Peyer's patch (tissue), 4 donors: ENCODE measurements around the gene NGDN. TPM values are rescaled to one million over a fixed set of nuclear protein-coding genes. Genes with fewer than 3 reads are reported as not detected.

Experiments
- DNase-seq, 3 donors: peaks; one replicate each; pipeline ENCODE4 v3.0.0-alpha.2; 2017 to 2019
- H3K27ac ChIP-seq, 4 donors: fragments of 200-600 bp; sonication (generic); one replicate each; pipeline ENCODE4 v1.5.1; 2016 to 2019
- H3K27me3 ChIP-seq, 2 donors: fragments of 200-600 bp; sonication (generic); one replicate each; pipeline ENCODE4 v1.5.1; 2019
- H3K36me3 ChIP-seq, 3 donors: fragments of 200-600 bp; sonication (generic); one replicate each; pipeline ENCODE4 v1.5.1; 2016 to 2019
- H3K4me1 ChIP-seq, 4 donors: fragments of 200-600 bp; sonication (generic); one replicate each; pipeline ENCODE4 v1.5.1; 2016 to 2019
- H3K4me3 ChIP-seq, 4 donors: fragments of 200-600 bp; sonication (generic); 1 replicate in 3 of 4; 2 replicates in 1 of 4; pipeline ENCODE4 v1.5.1; 2016 to 2019; ENCODE audit warnings: mild to moderate bottlenecking in 1 of 4
- H3K9me3 ChIP-seq, 4 donors: fragments of 200-600 bp; sonication (generic); one replicate each; pipeline ENCODE4 v1.5.1; 2016 to 2019; ENCODE audit warnings: mild to moderate bottlenecking in 1 of 4
- CTCF ChIP-seq, 6 experiments: fragments of 450-650 bp in 4 of 6; fragments of 200-600 bp in 2 of 6; sonication (generic) in 1 of 6; IDR thresholded peaks; one replicate each; pipeline ENCODE4 v1.5.1; 2017 to 2019; ENCODE audit warnings: antibody characterized with exemption in 6 of 6, mild to moderate bottlenecking in 3 of 6, moderate library complexity in 1 of 6
- POLR2A ChIP-seq, 2 donors: fragments of 450-650 bp; IDR thresholded peaks; one replicate each; pipeline ENCODE4 v1.5.1; 2017; ENCODE audit warnings: antibody characterized with exemption in 2 of 2, mild to moderate bottlenecking in 2 of 2, moderate library complexity in 2 of 2
- total RNA-seq, 4 donors: library from RNA; depleted of rRNA; stranded (reverse); fragments of >200 nt; gene quantifications; one replicate each; pipeline ENCODE4 v1.1.0, GENCODE V29; 2016

Gene NGDN
- total RNA-seq, 4 donors from 2014 or later, result 25.5 to 61.9 (median 35.4) TPM

- Histone ChIP-seq H3K27ac (no peak overlapping the region), H3K4me3 (no peak overlapping the region)
- TF ChIP-seq POLR2A (IDR thresholded peaks at IDR 0.05) (no peak), CTCF (IDR thresholded peaks at IDR 0.05) (no peak)
These were observed 49.2 kb downstream of the NGDN start for GRCh38 chr14:23518709-23519108.

GRCh38 chr14:23520899-23521533 is 51.5 kb downstream of the NGDN start:
- TF ChIP-seq CTCF (IDR thresholded peaks at IDR 0.05), result no peak
- no peak for TF ChIP-seq POLR2A (IDR thresholded peaks at IDR 0.05)
- H3K27me3 ChIP-seq, result no peaks in the 10 kb centered on the region

More at GRCh38 chr14:23518709-23519108, 49.2 kb downstream of the NGDN start:
- Histone ChIP-seq H3K9me3 (no peaks in the 10 kb centered on the region), H3K27me3 (no peaks in the 10 kb centered on the region), H3K4me1 (no peaks in the 10 kb centered on the region), H3K36me3 (no peaks in the 10 kb centered on the region)
- no peak for DNase-seq

GRCh38 chr14:23521785-23522640 is 52.5 kb downstream of the NGDN start:
- Histone ChIP-seq H3K27me3 (no peaks in the 10 kb centered on the region), H3K36me3 (no peaks in the 10 kb centered on the region), H3K27ac (no peak overlapping the region), H3K9me3 (no peaks in the 10 kb centered on the region), H3K4me3 (no peak overlapping the region), H3K4me1 (no peaks in the 10 kb centered on the region)
- no peak for DNase-seq
- TF ChIP-seq POLR2A (IDR thresholded peaks at IDR 0.05) (no peak), CTCF (IDR thresholded peaks at IDR 0.05) (no peak)

More at GRCh38 chr14:23520899-23521533, 51.5 kb downstream of the NGDN start:
- DNase-seq, result no peak
- Histone ChIP-seq H3K4me3 (no peak overlapping the region), H3K36me3 (no peaks in the 10 kb centered on the region), H3K4me1 (no peaks in the 10 kb centered on the region), H3K27ac (no peak overlapping the region), H3K9me3 (no peaks in the 10 kb centered on the region)

- no peaks in the 10 kb centered on the region for H3K9me3 ChIP-seq
- H3K4me1 ChIP-seq, result no peaks in the 10 kb centered on the region
- H3K27ac ChIP-seq, result no peak overlapping the region
- DNase-seq, result no peak
- no peaks in the 10 kb centered on the region for H3K27me3 ChIP-seq
- no peaks in the 10 kb centered on the region for H3K36me3 ChIP-seq
- no peak overlapping the region for H3K4me3 ChIP-seq
- TF ChIP-seq CTCF (IDR thresholded peaks at IDR 0.05), result no peak
- no peak for TF ChIP-seq POLR2A (IDR thresholded peaks at IDR 0.05)
These were observed 53.2 kb downstream of the NGDN start for GRCh38 chr14:23522643-23523198.

GRCh38 chr14:23523229-23524016 is 53.9 kb downstream of the NGDN start:
- Histone ChIP-seq H3K4me3 (no peak overlapping the region), H3K36me3 (no peaks in the 10 kb centered on the region), H3K4me1 (no peaks in the 10 kb centered on the region), H3K27me3 (no peaks in the 10 kb centered on the region), H3K27ac (no peak overlapping the region), H3K9me3 (no peaks in the 10 kb centered on the region)
- TF ChIP-seq CTCF (IDR thresholded peaks at IDR 0.05) (no peak), POLR2A (IDR thresholded peaks at IDR 0.05) (no peak)
- DNase-seq, result no peak
